ENCODE data around the gene FKBP1A.

The FKBP1A gene

DNA sequence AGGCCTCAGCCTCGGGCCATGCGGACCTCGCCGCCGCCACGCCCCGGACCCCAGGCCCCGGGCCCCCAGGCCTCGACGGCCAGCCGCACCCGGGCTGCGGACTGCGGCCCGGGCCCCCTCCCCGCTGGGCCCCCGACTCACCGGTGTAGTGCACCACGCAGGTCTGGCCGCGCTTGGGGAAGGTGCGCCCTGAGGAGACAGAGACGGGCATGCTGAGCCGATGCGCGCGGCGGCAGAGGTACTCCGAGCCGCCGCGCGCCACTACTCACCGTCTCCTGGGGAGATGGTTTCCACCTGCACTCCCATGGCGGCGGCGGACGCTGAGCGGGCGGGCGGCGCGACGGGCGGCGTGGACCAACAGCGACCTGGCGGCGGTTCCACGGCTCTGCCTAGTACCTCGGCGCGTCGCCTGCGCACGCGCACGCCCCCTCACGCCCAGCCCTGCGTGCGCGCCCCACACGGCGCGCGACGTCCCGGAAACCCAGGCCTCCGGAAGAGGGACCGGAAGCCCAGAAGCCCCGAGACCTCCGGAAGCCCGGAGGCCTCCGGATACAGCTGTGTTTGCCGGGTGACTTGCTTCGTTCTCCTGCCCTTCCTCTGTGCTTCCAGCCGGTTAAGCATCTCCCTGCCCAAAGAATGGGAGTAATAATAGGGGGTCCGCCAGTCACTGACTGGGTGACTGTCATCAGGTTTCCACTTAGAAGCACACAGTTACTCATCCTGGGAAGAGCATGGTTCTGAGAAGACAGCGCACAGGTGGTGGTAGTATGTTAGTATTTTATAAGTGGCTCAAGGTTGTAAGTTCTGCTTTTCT is at the start of gene FKBP1A:
Gene FKBP1A, minus strand, starts transcription at position 362 of the 814 bp plus-strand sequence. Its CDS starts 56 bp downstream, at position 306.
- no peak for FAIRE-seq

DNA sequence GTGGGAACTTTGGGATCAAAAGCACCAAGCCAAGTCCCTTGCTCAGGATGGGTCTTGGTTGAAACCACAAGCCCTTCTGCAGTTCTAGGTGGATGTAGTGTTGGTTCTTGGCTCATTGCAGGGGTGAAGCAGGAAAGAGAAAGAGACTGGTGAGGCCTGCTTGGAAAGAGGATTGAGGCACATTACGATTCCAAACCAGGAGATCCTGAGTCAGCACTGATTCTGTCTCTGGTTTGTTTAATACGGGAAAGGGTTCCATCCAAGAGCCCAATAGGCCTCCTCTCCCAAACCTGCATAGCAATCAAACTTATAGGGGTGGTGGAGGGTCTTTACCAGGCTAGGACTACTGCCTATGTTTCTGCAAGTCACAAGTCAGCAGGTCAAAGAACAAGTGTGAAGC is 49.5 kb upstream of the FKBP1A start:
- FAIRE-seq: no peak

DNA sequence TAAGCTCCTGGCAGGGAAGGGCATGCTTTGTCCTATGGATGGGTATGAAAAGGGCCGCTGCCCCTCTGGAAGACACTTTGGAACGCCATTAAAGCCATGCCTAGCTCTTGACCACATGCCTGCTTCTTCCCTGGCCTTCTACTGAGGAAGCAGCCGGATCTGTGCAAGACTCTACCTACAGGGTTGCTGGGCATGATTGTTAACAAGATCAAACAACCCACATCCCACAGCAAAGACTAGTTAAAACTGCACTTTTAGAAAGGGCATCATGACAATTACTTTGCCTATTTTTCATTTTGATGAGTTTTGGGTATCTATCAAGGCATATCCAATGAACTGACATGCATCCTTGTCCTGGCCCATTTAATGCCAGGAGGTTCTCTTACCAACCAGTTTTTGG is 48.3 kb upstream of the FKBP1A start:
- no peak for FAIRE-seq

DNA sequence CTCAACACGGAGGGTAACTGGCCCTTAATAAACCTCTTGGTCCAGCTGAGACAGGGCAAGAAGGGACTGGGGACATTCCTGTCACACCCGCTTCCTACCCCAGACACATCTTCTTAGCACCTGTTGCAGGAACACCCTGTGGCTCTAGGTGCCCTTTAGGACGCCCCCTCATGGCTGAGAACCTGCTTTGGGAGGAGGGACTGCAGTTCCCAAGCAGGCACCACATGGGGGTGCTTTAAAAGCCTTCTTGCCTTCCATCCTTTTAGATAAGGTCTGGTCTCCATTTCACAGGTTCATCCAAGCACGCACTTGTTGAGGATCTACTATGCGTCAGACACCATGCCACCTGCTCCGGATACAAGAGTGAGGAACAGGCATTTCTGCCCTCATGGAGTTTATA is 47.2 kb upstream of the FKBP1A start:
- no peak for FAIRE-seq

DNA sequence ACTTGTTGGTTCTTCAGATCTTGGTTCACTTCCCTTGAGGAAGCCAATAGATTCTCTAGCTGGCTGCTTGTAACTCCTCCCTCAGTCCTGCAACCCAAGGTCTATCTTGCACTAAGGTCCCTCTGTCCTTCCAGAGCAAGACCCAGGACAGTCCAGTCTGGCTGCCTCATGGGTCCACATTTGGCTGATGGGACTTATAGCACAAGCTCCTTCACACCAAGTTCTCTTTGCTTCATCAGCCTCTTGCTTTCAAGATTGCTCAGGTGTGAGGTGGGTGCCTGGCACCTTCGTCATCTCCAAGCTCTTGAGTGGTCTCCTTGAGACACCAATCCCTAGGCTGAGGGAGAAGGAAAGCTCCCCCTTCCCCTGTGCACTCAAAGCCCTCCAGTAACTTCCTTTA is 45.5 kb upstream of the FKBP1A start:
- no peak for FAIRE-seq

DNA sequence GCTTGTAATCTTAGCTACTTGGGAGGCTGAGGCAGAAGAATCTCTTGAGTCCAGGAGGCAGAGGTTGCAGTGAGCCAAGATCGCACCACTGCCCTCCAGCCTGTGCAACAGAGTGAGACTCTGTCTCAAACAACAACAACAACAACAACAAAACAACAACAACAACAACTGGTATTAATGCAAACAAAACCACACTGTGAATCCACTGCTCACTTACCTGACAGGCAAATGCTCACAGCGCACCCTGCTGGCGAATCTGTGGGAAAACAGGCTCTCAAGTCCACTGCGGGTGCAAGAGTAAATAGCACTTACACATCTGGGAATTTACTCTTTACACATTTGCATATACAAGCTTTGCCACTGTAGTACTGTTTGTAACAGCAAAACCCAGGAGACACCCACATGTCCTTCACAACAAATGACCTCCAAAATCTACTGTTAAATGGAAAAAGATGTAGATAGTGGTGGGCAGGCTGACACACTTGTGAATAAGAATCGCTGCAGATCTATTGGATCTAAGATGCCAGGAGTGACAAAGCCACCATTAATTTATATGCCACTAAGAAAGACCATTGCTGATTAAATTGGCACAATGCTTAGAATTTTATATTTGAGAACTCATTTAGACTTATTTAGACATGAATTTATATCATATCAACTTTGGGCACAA is 44.5 kb upstream of the FKBP1A start:
- FAIRE-seq: peak; percentile 9

DNA sequence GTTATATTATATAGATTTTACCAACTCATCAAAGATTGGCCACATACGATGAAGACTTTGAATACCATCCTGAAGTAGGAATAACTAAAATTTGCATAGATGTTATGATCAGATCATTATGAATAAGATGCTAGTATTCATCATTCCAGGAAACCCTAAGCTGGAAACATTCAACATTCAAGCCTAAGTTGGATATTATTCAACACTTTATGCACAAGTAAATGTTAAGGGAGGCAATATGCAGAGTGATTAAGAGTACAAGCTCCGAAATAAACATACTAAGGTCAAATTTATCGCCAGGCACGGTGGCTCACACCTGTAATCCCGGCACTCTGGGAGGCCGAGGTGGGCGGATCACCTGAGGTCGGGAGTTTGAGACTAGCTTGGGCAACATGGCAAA is 43.4 kb upstream of the FKBP1A start:
- no peak for FAIRE-seq

DNA sequence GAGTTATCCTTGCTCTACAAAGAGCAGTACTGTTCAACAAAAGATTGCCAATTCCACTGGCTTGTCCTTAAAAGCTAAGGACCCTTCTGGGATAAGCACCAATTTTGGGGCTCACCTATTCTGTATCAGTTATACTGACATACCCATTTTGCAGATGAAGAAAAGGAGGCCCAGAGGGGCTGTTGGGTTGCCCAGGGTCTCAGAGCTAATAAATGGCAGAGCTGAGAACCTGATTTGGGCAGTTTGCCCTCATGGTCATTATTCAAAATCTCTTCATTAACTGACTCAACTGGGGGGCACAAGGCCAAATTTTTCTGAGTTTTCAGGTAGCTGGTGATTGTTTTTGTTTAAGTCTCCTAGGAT is 42.5 kb upstream of the FKBP1A start:
- FAIRE-seq: no peak

DNA sequence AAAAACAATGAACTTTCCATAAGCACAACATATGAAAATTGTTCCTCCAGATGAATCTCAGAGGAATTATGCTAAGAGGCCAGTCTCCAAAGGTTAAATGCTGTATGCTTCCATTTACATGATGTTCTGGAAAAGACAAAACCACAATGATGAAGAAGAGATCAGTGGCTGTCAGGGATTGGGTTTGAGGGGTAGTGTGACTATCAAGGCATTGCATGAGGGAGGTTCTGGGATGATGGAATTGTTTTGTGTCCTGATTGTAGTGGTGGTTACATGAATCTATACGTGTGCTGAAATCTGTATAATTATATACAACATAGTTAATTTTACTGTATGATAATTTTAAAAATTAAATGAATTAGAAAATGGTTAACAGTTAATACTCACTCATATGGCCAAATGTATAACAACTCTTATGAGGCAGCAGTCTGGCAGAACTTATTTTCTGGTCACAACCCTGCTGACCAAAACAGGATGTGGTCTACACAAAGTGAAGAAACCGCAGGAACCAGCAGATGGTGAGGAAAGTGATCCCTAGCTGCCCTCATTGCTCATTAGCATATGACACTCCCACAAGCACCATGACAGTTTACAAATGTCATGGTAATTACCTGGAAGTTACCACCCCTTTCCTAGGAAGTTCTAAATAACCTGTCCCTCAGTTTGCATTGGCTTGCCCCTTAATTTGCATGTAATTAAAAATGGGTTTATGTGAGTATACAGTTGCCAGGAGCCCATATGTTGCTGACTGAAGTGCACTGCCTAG is 41.9 kb upstream of the FKBP1A start:
- no peak for FAIRE-seq

DNA sequence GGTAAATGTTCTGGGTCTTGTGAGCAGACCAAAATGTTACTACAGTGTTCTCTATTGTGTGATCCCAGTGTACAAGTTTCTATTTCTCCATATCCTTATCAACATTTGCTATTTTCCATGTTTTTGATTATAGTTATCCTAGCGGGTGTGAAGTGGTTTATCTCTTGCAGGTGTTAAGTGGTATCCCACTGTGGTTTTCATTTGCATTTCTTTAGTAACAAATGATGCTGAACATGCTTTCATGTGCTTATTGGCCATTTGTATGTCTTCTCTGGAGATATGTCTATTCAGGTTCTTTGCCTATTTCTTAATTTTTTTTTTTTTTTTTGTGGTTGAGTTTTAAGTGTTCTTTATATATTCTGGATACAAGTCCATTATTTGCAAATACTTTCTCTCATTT is 38.3 kb upstream of the FKBP1A start:
- FAIRE-seq: no peak

DNA sequence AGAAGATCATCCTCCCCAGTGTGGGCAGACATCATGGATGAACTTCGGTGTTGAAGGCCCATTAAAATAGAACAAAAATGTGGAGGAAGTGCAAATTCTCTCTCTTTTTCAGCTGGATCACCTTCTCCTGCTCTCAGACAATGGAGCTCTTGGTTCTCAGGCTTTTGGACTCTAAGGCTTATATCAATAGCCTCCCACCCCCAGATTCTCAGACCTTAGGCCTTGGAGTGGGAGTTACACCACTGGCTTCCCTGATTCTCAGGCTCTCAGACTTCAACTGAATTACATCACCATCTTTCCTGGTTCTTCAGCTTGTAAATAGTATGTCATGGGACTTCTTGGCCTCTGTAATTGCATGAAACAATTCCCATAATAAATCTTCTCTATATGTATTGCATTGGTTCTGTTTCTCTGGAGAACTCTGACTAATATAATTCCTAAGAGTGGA is 37.2 kb upstream of the FKBP1A start:
- FAIRE-seq: no peak

DNA sequence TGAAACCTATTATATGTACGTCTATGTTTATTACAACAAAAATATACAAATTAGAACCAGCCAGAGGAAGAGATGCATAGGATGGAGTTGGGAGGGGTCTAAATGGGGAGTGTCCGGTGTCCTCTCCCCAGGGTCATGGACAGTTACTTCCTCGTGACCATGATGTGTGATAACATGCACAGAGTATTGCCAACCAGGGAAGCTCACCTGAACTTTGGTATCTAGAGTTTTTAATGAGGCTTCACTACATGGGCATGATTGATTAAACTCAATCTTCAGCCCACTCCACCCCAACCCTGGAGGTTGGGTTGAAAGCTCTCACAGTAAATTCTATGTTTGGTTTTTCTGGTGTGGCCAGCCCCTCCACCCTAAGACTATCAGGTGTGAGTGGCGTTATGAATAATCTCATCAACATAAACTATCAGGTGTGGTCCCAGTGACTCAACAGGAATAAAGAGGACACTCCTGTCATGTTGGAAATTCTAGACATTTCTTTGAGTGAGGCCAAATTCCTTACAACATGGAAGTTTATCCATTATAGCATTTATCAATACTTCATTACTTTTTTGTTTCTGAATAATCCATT is 36.4 kb upstream of the FKBP1A start:
- FAIRE-seq: no peak

DNA sequence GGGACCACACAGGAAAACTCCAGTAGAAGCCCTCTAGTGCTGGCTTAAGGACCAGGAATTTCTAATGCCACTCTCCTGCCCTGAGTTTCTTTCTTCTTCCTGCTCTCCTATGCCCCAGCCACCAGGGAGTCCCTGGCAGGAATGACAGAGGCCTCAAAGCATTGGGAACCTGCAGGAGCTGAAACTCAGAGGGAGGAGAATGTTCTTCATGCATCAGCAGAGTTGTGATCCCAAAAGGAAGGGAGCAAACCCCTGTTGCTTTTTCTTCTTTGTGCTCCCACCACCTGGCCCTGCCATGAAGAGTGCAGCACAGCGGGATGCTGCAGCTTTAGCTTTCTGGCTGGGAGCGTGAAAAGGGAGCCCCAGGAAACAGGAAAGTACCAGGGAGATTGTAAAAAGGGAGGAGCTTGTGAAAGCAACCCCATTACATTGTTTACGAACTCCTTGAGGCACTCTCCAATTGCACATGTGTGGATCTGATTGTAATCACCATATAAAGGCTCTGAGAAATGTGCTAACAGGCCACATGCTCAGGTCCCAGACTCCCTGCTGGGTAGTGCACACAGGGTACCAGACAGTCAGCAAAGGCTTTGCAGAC is 34.7 kb upstream of the FKBP1A start:
- FAIRE-seq: no peak

DNA sequence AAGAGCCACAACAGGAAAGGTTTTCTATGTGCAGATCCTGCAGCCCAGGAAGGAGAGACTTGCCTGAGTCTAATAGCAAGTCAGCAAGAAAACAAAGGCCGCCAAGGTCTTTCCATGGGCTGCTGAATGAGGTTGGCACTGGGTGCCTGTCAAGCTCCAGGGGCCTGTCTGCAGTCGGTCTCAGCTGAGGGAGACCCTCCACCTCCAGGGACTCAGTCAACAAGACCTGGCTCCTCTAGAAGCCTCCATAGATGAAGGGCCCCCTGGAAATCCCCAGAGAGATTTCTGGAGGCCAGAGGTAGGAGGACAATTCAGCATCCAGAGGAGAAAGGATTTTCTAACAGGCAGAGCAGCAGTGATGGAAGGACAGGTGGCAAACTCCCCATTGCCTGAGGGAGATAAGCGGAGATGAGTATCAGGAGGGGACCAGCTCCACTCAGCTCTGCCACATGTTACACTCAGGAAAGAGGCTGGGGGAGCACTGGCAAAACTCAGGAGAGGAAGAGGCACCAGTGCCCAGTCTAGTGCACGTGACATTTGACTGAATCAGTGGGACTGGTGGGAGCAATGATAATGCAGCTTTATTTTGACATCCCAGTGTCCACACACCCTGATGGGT is 33.5 kb upstream of the FKBP1A start:
- FAIRE-seq: no peak

DNA sequence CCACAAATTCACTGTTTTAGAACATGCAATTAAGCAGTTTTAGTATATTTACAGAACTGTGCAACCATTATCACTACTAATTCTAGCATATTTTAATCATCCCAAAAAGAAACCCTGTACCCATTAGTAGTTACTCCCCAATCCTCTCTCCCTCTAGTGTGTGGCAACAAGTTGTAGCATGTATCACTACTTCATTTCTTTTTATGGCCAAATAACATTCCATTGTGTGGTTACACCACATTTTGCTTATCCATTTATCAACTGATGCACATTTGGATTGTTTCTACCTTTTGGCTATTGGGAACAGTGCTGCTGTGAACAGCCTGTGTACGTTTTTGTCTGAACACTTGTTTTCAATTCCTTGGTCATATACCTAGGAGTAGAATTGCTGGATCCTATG is 31.5 kb upstream of the FKBP1A start:
- FAIRE-seq: no peak

DNA sequence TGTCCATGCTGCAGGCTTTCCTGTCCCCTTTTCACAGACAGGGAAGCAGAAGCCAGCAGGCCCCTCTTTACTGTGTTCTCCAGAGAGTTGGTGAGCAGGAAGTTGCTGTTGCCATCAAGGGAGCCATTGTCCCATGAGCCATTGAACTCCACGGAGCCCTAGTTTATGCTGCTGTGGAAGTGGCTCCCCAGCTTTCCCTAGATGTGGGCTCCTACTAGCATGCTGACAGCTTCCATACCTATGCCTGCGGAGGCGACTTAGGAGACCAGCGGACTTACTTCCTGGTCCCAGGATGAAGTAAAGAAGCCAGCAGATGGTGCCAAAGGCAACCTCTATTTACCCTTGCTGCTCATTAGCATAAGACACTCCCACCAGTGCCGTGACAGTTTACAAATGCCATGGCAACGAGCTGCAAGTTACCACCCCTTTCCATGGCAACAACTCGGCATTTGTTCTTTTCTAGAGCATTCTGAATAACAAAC is 30.8 kb upstream of the FKBP1A start:
- no peak for FAIRE-seq

DNA sequence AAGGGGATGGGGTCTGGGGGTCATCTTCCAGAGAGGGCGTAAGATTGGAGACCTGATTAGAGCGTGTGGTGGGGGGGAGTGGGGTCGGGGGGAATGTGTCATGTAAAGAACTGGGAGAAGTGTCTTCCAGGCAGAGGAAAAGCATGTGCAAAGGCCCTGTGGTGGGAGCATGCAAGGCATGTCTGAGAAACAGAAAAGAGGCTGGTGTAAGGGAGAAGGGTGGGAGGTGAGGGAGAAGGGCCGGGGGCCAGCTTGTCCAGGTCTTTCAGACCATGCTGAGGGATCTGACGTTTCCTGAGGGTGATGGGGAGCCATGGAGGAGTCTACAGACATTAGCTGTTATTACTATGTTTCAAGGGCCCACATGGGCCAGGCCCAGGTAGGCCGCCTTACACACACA is 30.4 kb upstream of the FKBP1A start:
- no peak for FAIRE-seq

DNA sequence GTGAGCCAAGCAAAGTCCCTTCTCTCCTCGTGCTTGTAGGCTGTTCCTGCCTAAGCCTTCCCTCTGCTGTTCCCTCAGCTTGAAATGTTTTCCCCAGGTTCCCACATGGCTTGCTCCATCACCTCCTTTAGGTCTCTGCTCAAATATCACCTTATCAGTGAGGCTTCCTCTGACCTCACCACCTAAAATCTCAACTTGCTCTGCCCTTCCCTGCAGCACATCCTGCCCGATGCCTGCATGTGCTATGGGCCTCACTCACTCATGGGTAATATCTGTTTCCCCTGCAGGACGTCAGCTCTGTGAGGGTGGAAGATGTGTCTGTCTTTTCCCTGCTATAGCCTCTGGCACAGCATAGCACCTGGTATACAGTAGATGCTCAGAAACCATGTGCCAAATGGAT is 29.9 kb upstream of the FKBP1A start:
- FAIRE-seq: no peak

DNA sequence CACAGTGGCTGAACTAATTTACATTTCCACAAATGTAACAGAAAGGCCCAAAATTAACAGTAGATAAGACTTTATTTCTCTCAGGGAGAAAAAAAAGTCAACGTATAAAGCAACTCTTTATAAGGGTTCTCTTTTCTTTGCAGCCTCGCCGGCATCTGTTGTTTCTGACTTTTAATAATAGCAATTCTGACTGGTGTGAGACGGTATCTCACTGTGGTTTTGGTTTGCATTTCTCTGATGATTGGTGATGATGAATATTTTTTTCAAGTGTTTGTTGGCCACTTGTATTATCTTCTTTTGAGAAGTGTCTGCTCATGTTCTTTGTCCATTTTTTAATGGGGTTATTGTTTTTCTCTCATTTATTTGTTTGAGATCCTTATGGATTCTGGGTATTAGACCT is 27.2 kb upstream of the FKBP1A start:
- FAIRE-seq: no peak

DNA sequence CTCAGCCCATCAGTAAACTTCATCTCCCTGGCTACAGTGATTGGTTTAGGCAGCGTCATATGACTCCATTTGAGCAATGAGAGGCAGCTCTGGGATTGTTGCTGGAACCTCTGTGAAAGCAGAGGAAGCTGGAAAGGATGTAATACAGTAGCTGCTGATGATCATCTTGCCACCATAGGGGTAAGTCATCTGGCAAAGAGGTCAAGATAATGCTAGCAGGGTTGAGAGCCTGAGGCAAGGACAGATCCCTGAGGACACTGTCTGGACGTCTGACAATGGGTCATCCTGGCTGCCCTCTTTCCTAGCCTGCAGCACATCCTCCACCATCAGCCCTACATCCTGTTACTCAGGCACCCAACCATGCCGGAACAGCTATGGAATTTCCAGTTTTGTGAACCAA is 25.5 kb upstream of the FKBP1A start:
- FAIRE-seq: no peak

DNA sequence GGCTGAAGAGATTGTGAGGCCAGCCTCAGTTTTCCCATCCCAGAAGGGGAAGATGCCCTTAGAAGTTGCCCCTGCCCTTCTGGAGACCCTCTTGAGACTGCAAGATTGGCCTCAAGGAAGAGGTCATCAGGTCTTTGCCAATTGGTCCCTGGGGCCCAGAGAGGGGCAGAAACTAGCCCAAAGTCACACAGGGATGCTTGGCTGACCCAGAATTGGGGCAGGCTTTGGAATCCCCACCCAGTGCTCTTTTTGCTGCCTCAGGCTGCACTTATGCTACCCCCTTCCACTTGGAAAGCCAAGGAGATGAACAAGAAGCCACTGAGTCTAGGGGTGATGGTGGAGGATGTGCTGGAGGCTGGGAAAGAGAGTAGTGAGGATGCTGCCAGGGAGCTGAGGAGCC is 24.9 kb upstream of the FKBP1A start:
- no peak for FAIRE-seq

DNA sequence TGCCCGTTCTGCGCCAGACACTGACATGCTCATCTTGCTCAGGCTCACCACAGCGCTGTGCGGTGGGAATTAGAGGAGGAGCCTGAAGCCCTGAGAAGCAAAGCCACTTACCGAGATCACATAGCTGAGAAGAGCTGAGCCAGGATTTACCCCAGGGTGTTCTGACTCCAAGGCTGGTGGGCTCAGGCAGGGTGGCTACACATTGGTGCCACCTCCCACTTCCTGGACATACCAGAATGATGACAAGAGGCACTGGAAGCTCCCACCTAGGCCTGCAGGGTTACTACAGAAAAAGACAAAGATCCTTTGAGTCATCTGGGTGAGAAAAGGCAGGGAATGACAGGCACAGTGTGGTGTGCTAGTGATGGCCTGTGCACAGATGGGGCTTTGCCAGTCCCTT is 24.4 kb upstream of the FKBP1A start:
- FAIRE-seq: no peak

Measured in A204.1 (cell line).